T1000 (cell line): ENCODE data around the gene JADE3.
A peak's percentile ranks its signal among the peaks of the same experiment; 100 is the strongest.
"Not testable (repeated sequence)": the region's sequence is repeated elsewhere in the genome, so short reads cannot be mapped to it uniquely, and the experiment has no call there.

Source experiments
- DNase-seq: peaks from one replicate; lab custom pipeline; 2025; ENCODE audit warnings: mixed read lengths; lab: John Stamatoyannopoulos, UW

The JADE3 gene

GRCh38 chrX:46935295-46935694 lies 23.1 kb downstream of the JADE3 start:
- DNase-seq, result no peak

GRCh38 chrX:46938589-46938988 lies 26.4 kb downstream of the JADE3 start:
- no peak for DNase-seq

DNA sequence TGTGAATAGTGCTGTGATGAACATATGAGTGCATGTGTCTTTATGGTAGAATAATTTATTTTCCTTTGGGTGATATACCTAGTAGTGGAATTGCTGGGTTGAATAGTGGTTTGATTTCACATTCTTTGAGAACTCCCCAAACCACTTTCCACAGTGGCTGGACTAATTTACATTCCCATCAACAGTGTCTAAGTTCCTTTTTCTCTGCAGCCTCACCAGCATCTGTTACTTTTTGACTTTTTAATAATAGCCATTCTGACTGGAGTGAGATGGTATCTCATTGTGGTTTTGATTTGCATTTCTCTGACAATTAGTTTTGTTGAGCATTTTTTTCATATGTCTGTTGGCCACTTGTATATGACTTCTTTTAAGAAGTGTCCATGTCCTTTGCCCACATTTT lies 29.1 kb downstream of the JADE3 start:
- no peak for DNase-seq

- DNase-seq, result no peak
Observed at GRCh38 chrX:46953137-46953527, 40.9 kb downstream of the JADE3 start.

- no peak for DNase-seq
Observed at GRCh38 chrX:46953597-46953996, 41.4 kb downstream of the JADE3 start.

GRCh38 chrX:46954716-46955115 lies 42.5 kb downstream of the JADE3 start:
- no peak for DNase-seq

GRCh38 chrX:46956589-46956988 lies 44.4 kb downstream of the JADE3 start:
- not testable (repeated sequence) for DNase-seq

DNA sequence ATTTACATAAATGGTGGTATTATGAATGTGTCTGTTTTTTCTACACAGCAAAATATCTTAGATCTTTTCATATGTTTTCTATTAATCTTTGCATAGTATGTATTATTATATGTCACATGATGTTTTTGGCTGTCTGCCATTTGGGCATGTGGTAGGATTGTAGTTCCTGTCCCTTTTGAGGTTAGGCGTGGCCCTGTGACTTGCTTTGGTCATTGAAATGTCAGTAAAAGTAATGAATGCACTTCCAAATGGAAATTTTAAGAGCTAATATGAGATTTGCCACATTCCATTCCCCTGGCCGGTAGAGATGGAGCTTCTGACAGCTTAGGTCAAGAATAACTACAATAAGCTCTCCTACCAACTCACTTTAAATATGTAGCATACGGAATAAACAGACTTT lies 45.1 kb downstream of the JADE3 start:
- DNase-seq, result no peak

DNA sequence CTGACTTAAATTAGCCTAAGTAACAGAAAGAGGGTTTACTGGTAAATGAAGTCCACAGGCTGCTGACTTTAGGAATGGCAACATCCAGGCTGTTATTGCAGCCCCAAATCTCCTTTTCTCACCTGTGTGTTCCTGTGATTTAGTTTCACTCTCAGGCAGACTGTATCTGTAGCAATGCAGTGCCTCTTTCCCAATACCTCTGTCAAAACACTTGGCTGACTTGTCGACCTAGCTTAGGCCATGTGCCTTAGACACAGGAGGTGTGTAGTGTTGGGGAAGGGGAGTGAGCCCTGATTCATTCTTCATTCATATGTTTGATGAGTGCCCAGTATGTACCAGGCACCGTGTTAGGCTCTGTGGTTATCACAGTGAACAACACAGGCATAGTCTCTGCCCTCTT lies 46.9 kb downstream of the JADE3 start:
- DNase-seq, result no peak

DNA sequence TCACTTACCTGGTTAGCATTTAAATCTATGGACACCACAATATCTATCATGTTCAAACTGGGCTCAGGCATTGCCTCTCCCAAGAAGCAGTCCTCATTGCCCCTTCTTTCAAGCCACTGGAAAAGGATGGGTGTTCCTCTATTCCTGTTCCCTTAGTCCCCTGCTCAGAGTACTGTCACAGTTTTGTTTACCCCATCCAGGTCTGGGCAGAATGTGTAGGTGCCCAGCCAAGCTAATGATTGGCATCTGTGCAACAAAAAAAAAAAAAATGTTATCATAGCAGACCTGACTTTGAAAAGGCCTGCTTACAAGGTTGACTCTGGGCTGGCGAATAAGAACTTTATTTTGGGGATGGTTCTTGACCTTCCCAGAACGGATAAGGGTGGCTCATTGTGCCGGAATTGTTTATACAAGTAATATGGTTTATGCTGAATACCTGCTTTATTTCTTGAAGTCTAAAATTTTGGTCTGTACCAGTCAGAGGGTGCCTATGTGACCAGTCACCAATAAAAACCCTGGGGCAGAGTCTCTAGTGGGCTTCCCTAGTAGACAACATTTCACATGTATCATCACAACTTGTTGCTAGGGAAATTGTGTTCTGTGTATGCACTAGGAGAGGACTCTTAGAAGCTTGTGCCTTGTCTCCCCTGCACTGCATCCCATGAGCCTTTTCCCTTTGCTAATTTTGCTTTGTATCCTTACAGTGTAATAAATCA lies 47.9 kb downstream of the JADE3 start:
- no peak for DNase-seq

DNA sequence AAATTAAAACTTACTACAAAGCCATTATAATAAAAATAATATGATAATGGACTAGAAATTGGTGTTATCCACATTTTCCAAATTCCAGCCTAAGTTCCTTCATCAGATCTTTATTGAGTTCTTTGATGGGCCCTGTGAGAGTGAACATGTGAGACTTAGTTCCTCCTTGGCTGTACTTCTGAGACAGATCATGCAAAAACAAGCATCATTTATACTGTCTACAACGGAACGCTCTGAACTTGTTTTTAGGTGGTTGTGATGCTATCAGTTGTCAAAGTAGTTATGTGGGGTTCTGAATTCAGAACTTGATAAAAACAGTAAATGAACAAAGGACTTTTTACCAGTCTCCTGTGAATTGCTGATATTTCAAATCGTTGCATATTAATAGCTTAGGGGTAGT lies 48.9 kb downstream of the JADE3 start:
- no peak for DNase-seq

DNA sequence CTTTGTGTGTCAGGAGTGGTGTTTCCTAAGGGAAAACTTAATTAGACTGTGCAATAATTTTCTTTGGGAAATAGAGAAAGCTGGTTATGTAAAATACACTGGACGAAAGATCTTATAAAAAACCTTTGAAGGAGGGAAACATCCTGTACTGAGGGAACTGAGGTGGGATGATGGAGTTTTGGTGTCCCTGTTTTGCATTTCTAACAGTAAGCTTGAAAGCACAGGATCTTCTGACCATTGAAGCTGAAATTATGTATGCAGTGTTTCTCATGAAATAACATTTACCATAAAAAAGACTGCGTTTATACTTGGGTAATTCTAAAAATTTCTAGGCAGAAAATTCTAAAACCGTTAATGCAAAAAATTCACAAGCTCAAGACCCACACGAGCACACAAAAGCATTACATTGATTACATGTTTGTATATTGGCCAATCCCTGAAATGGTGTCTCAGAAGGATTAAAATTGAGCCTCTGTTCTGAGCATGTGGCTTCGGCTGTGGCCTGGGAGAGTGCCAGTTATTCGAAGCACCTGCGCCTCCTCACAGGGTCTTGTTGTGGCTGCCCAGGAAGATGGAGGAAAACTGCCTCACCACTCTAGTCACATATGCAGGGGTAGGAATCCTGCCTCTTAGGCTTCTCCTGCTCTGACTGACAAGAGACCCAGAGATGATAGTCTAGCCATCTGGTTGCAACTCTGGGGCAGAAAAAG lies 49.5 kb downstream of the JADE3 start:
- no peak for DNase-seq

- DNase-seq, result no peak
Observed at GRCh38 chrX:46965125-46965758, 53.0 kb downstream of the JADE3 start.

DNA sequence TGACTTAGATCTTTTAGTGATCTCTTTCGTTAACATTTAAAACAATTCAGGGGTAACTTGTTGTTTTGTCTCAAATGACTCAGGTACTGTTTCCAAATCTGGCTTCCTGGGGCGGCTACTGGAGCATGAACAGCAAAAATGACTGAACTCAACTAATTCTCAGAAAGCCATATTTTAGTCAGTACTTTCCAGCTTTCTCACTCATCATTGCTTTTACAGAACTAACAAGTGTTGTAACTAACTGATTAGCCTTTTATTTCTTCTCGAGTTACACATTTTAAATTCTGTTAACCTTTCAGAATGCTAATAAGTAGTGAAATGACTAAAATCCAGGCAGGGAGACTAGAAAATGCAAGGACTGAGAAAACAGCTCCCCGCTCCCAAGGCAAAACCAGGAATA lies 55.3 kb downstream of the JADE3 start:
- DNase-seq, result no peak

DNA sequence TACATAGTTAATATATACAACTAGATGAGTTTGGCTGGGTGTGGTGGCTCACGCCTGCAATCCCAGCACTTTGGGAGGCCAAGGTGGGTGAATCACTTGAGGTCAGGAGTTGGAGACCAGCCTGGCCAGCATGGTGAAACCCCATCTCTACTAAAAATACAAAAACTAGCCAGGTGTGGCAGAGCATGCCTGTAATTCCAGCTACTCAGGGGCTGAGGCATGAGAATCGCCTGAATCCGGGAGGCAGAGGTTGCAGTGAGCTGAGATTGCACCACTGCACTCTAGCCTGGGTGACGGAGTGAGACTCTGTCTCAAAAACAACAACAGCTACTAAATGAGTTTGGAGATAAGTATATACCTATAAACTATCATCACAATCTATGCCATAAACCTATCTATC lies 64.8 kb downstream of the JADE3 start:
- not testable (repeated sequence) for DNase-seq

GRCh38 chrX:46978341-46979291 lies 66.4 kb downstream of the JADE3 start:
- peak; percentile 29 for DNase-seq

GRCh38 chrX:46984705-46985104 lies 72.5 kb downstream of the JADE3 start:
- no peak for DNase-seq

- no peak for DNase-seq
Observed at GRCh38 chrX:46989548-46989947, 77.3 kb downstream of the JADE3 start.

DNA sequence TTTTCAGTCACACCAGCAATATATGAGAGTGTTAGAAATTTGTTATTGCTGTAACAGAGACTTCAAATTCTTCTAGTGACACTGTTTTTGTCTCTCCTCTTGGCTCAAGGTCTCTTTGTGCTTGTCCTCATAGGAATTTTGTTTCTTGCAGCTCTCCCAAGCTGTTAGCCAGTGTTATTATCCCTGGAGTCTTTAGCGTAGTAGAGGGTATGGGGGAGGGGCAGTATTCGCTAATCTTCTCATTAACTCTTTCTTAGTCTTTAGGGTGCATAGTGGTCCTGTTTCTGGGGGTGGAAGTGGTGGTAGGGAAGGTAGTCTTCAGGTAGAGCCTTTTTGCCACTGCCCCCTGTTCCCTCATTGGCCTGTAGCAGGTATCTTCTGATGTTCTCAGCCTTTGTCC lies 79.4 kb downstream of the JADE3 start:
- DNase-seq, result no peak

- no peak for DNase-seq
Observed at GRCh38 chrX:46992070-46992469, 79.8 kb downstream of the JADE3 start.

GRCh38 chrX:46994096-46994495 lies 81.9 kb downstream of the JADE3 start:
- no peak for DNase-seq

GRCh38 chrX:47012131-47012530 lies 99.9 kb downstream of the JADE3 start:
- DNase-seq, result no peak
